WERI-Rb-1 (cell line): ENCODE measurements around the gene SLC18A2.

ENCODE experiments used
- DNase-seq: peaks from one replicate; pipeline ENCODE4 v3.0.0-alpha.2; 2020
- H3K27ac ChIP-seq: fragments of 250-450 bp; sonication (Bioruptor Pico); 2 replicates; pipeline ENCODE4 v1.5.1; 2020; ENCODE audit warnings: mild to moderate bottlenecking, moderate library complexity
- H3K27me3 ChIP-seq: fragments of 250-450 bp; sonication (Bioruptor Pico); 2 replicates; pipeline ENCODE4 v1.5.1; 2021; ENCODE audit warnings: mild to moderate bottlenecking, low read depth, moderate library complexity; ENCODE audit not compliant: insufficient read depth, severe bottlenecking
- H3K36me3 ChIP-seq: fragments of 250-450 bp; sonication (Bioruptor Pico); 2 replicates; pipeline ENCODE4 v1.5.1; 2020; ENCODE audit warnings: mild to moderate bottlenecking, moderate library complexity
- H3K4me3 ChIP-seq: 2 replicates; pipeline ENCODE4 v1.5.1; 2011; ENCODE audit warnings: low read depth, mild to moderate bottlenecking, control low read depth, low read length
- H3K9me3 ChIP-seq: fragments of 250-450 bp; sonication (Bioruptor Pico); 2 replicates; pipeline ENCODE4 v1.5.1; 2021; ENCODE audit warnings: mild to moderate bottlenecking, moderate library complexity; ENCODE audit not compliant: severe bottlenecking
- TF ChIP-seq, protein P1 (sequence below): IDR thresholded peaks from 2 replicates; pipeline ENCODE4 v1.5.1; 2011; ENCODE audit warnings: low read depth, mild to moderate bottlenecking, control low read depth, inconsistent platforms, low read length

The SLC18A2 gene

DNA sequence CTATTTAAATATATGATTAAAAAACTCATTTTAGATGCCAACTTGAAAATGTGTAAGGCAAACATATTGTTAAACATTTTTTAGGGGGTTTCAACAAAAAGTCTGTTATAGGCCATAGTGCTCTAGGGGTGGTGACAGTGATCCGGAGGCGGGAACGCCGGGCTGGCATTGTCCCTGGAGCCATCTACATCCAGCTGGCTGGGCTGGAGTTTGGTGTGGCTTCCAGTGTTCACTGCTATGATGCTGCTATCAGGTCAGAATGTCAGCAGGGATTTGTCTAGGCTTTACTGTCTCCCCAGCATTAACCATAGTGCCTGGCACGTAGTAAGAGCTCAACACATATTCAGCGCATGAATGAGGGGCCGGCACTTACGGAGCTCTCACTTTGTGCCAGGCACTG lies 1.9 kb upstream of the SLC18A2 start:
- DNase-seq, result no peak
- Histone ChIP-seq H3K36me3 (no peaks in the 10 kb centered on the region), H3K9me3 (no peaks in the 10 kb centered on the region), H3K4me3 (no peak overlapping the region), H3K27ac (no peak overlapping the region), H3K27me3 (peaks cover 82% of the 10 kb centered on the region)
- TF ChIP-seq, protein P1, sequence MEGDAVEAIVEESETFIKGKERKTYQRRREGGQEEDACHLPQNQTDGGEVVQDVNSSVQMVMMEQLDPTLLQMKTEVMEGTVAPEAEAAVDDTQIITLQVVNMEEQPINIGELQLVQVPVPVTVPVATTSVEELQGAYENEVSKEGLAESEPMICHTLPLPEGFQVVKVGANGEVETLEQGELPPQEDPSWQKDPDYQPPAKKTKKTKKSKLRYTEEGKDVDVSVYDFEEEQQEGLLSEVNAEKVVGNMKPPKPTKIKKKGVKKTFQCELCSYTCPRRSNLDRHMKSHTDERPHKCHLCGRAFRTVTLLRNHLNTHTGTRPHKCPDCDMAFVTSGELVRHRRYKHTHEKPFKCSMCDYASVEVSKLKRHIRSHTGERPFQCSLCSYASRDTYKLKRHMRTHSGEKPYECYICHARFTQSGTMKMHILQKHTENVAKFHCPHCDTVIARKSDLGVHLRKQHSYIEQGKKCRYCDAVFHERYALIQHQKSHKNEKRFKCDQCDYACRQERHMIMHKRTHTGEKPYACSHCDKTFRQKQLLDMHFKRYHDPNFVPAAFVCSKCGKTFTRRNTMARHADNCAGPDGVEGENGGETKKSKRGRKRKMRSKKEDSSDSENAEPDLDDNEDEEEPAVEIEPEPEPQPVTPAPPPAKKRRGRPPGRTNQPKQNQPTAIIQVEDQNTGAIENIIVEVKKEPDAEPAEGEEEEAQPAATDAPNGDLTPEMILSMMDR, result no peak

DNA sequence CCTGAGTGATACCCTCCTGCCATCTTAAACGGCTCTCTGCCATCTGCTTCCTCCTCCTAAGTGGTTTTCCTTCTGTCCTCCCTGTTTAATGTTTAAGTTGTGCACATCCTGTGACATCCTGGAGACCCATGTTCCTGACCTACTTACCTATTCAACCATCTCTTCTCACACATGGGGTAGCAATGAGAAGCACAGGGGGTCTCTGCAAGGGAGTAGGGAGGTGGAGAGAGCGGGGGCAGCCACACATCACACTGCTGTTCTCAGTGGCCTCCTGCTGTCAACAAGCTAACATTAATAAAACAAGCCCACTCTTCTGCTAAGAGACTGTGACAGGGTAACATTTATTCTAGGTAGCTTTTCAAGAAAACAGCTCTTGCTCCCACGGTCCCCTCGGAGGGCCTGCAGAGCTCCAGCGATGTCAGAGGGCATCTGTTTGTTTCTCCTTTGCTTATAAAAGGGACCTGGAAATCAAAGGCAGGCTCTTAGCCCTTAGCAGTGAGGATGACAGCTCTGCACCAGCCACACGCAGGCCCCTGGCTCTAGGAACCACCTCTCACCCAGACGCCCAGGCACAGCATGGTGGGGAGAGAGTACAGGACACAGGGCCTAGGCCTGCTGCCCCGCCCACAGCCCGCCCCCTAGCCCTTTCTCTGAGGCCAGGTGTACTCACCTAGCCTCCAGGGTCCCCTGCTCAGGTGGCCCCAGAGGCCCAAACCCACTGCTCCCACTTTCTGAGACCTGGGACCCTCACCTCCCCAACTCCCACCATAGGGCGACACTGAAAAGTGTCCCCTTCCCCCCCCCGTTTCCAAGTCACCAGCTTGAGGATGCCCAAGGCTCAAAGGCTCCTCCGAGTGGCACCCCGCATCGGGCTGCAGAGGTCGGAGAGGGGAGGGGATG lies 943 bp upstream of the SLC18A2 start:
- no peak overlapping the region for H3K27ac ChIP-seq
- H3K27me3 ChIP-seq, result peaks cover 80% of the 10 kb centered on the region
- H3K9me3 ChIP-seq, result no peaks in the 10 kb centered on the region
- no peak overlapping the region for H3K4me3 ChIP-seq
- TF ChIP-seq, protein P1, result no peak
- no peak for DNase-seq
- no peaks in the 10 kb centered on the region for H3K36me3 ChIP-seq

GRCh38 chr10:117241541-117242462 lies 888 bp downstream of the SLC18A2 start:
- TF ChIP-seq, protein P1, result no peak

GRCh38 chr10:117242463-117242832 lies 1.5 kb downstream of the SLC18A2 start:
- no peak for DNase-seq
- no peak overlapping the region for H3K4me3 ChIP-seq
- peaks cover 74% of the 10 kb centered on the region for H3K27me3 ChIP-seq
- no peaks in the 10 kb centered on the region for H3K36me3 ChIP-seq
- H3K9me3 ChIP-seq, result no peaks in the 10 kb centered on the region
- H3K27ac ChIP-seq, result no peak overlapping the region
- TF ChIP-seq, protein P1, result no peak

More at GRCh38 chr10:117241541-117242462, 888 bp downstream of the SLC18A2 start:
- Histone ChIP-seq H3K27me3 (peaks cover 73% of the 10 kb centered on the region), H3K9me3 (no peaks in the 10 kb centered on the region), H3K4me3 (no peak overlapping the region), H3K27ac (no peak overlapping the region), H3K36me3 (no peaks in the 10 kb centered on the region)
- no peak for DNase-seq

- TF ChIP-seq, protein P1, result no peak
- no peak for DNase-seq
- no peak overlapping the region for H3K27ac ChIP-seq
Observed at GRCh38 chr10:117246997-117247671, 6.2 kb downstream of the SLC18A2 start.

More at GRCh38 chr10:117246997-117247671, 6.2 kb downstream of the SLC18A2 start:
- Histone ChIP-seq H3K36me3 (no peaks in the 10 kb centered on the region), H3K4me3 (no peak overlapping the region), H3K27me3 (peaks cover 62% of the 10 kb centered on the region), H3K9me3 (no peaks in the 10 kb centered on the region)
